Left lung (tissue), 10 donors: ENCODE measurements around the gene IFI6. TPM values are rescaled to one million over a fixed set of nuclear protein-coding genes. Genes with fewer than 3 reads are reported as not detected.

ENCODE experiments used
- ATAC-seq: fragments of 200-7000 bp; cut with Tn5 transposase; one replicate; pipeline ENCODE4 v1.9.1; 2020; ENCODE audit warnings: moderate library complexity
- DNase-seq, 4 donors: peaks; one replicate each; pipeline ENCODE4 v3.0.0-alpha.2; 2013 to 2020
- H3K27ac ChIP-seq, 2 donors: fragments of 200-600 bp; sonication (generic) in 1 of 2; one replicate each; pipeline versions ENCODE4 v1.5.0 to v1.8.0; 2020 to 2021
- H3K27me3 ChIP-seq, 2 donors: fragments of 200-600 bp; sonication (generic) in 1 of 2; one replicate each; pipeline versions ENCODE4 v1.5.0 to v1.8.0; 2020 to 2021
- H3K36me3 ChIP-seq, 2 donors: fragments of 200-600 bp; sonication (generic) in 1 of 2; one replicate each; pipeline versions ENCODE4 v1.5.0 to v1.8.0; 2020 to 2021
- H3K4me1 ChIP-seq, 2 donors: fragments of 200-600 bp; one replicate each; pipeline ENCODE4 v1.8.0; 2021
- H3K4me3 ChIP-seq, 2 donors: fragments of 200-600 bp; sonication (generic) in 1 of 2; one replicate each; pipeline versions ENCODE4 v1.5.0 to v1.8.0; 2020 to 2021; ENCODE audit warnings: mild to moderate bottlenecking in 1 of 2
- H3K9me3 ChIP-seq, 2 donors: fragments of 200-600 bp; sonication (generic) in 1 of 2; one replicate each; pipeline versions ENCODE4 v1.5.0 to v1.8.0; 2020 to 2021
- CTCF ChIP-seq, 2 donors: fragments of 200-600 bp; sonication (generic) in 1 of 2; IDR thresholded peaks; one replicate each; pipeline versions ENCODE4 v1.5.0 to v1.8.0; 2021; ENCODE audit warnings: antibody characterized with exemption in 2 of 2
- intact Hi-C, 2 donors: fragments of 100-400 bp; cut with DNase I; formaldehyde crosslinking; loops; one replicate each; pipeline versions ENCODE4 v1.11.2 to v1.14.2; 2022
- polyA plus RNA-seq, 6 donors: library from polyadenylated mRNA; unstranded; fragments of 120-200 nt; gene quantifications; one replicate each; pipeline ENCODE4 v1.2.1, GENCODE V29; 2013; ENCODE audit not compliant: insufficient read length in 6 of 6
- total RNA-seq, 2 donors: library from RNA; stranded (reverse); fragmentation: NEBNext Ultra II Directional; extraction: Animal tissue kit (Norgen Biotek cat#: 25700); gene quantifications; one replicate each; pipeline ENCODE4 v1.2.1, GENCODE V29; 2021
- donor health status: DM: no; HTN: yes; CAD: no.
- donor health status: DM: no; HTN: no; CAD: no.

Gene IFI6
- total and polyA plus RNA-seq, 8 donors, result 27.4 to 341 (median 29.5) TPM

DNA sequence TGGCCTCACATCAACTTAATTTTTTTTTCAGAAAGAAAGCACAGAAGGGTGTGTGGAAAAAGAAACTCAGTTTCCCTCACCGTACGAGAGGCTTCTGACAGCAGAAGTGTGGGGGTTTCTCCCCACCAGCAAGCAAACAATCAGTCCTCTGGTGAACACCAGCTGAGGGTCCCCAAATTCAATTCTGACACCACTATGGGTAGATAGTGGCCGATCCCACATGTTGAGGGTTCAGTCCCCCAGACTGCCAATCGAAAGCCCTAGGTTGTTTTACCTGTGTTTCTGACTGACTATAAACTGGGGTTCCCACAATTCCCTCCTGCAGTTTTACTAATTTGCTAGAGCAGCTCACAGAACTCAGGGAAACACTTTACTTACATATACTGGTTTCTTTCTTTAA lies 2.1 kb downstream of the IFI6 start:
- no peak overlapping the region for H3K27ac ChIP-seq
- H3K4me3 ChIP-seq, result peak overlapping the region in 1 of 2 donors; percentile 69
- DNase-seq, result no peak
- intact Hi-C loops, result loop anchor here in 1 of 2 donors (10.0 kb wide), 1 partner anchor 265 kb away; no protein-coding TSS in a partner anchor
- no peaks in the 10 kb centered on the region for H3K9me3 ChIP-seq
- no peak for ATAC-seq
- peaks cover 0 to 32% of the 10 kb centered on the region in 2 donors for H3K36me3 ChIP-seq
- peaks cover 15 to 53% of the 10 kb centered on the region in 2 donors for H3K4me1 ChIP-seq
- H3K27me3 ChIP-seq, result no peaks in the 10 kb centered on the region
- TF ChIP-seq CTCF (IDR thresholded peaks at IDR 0.05), result no peak

DNA sequence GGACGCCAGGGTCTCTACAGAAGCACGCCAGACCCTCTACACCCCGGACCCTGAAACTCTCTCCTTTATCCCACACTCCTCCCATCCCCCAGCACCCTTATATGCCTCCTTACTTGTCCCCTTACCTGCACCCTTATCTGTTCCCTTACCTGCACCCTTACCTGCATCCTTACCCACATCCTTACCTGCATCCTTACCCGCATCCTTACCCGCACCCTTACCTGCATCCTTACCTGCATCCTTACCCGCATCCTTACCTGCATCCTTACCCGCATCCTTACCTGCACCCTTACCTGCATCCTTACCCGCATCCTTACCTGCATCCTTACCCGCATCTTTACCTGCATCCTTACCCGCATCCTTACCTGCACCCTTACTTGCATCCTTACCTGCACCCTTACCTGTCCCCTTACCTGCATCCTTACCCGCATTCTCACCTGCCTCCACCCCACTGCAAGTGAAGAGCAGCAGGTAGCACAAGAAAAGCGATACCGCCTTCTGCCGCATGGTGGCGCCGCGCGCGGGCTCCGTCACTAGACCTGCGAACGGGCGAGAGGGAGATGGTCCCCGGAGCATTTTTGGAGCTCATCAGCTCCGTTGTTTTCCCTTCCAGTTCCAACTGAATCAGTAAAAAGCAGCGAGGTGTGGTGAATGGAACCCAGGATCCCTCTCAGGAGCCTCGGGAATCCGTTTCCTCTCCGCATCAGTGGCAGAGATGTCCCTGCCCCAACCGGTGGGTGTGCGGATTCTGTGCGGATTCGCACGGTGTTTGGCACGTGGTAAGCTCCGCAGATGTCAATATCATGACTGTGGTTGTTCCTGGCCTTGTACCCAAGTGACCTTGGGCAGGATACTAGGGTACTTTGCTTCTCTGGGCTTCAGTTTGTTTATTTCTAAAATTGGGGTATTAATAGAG lies 2.9 kb downstream of the IFI6 start:
- Histone ChIP-seq H3K9me3 (no peaks in the 10 kb centered on the region), H3K4me3 (peak overlapping the region; percentile 6 to 69), H3K27me3 (no peaks in the 10 kb centered on the region), H3K36me3 (peaks cover 0 to 32% of the 10 kb centered on the region in 2 donors), H3K4me1 (peaks cover 15 to 53% of the 10 kb centered on the region in 2 donors), H3K27ac (no peak overlapping the region)
- ATAC-seq (peak; percentile 37), DNase-seq (peak; percentile 68 to 97 (median 80))
- intact Hi-C loops, result loop anchor here in 1 of 2 donors (10.0 kb wide), 1 partner anchor 264 kb away; no protein-coding TSS in a partner anchor
- TF ChIP-seq CTCF (IDR thresholded peaks at IDR 0.05), result peak; percentile 83 to 85

- no peak overlapping the region for H3K4me3 ChIP-seq
- TF ChIP-seq CTCF (IDR thresholded peaks at IDR 0.05), result no peak
- ATAC-seq, result no peak
- intact Hi-C loops, result loop anchor here in 1 of 2 donors (10.0 kb wide), 1 partner anchor 263 kb away; no protein-coding TSS in a partner anchor
- peak overlapping the region in 1 of 2 donors; percentile 58 for H3K27ac ChIP-seq
- peaks cover 15 to 55% of the 10 kb centered on the region in 2 donors for H3K4me1 ChIP-seq
- no peak for DNase-seq
- no peaks in the 10 kb centered on the region for H3K9me3 ChIP-seq
- no peaks in the 10 kb centered on the region for H3K27me3 ChIP-seq
- H3K36me3 ChIP-seq, result peaks cover 0 to 32% of the 10 kb centered on the region in 2 donors
Measured at GRCh38 chr1:27668121-27668807, 3.7 kb downstream of the IFI6 start.

GRCh38 chr1:27666791-27667254 lies 5.2 kb downstream of the IFI6 start:
- Histone ChIP-seq H3K4me1 (peaks cover 12 to 61% of the 10 kb centered on the region in 2 donors), H3K27ac (peak overlapping the region in 1 of 2 donors; percentile 58), H3K9me3 (no peaks in the 10 kb centered on the region), H3K4me3 (no peak overlapping the region), H3K27me3 (no peaks in the 10 kb centered on the region), H3K36me3 (peaks cover 0 to 32% of the 10 kb centered on the region in 2 donors)
- intact Hi-C loops, result loop anchor here in 1 of 2 donors (10.0 kb wide), 1 partner anchor 262 kb away; no protein-coding TSS in a partner anchor
- TF ChIP-seq CTCF (IDR thresholded peaks at IDR 0.05), result no peak
- ATAC-seq (no peak), DNase-seq (no peak)
